Type B pancreatic cell (in vitro differentiated cells): ENCODE results near the gene HNRNPDL. TPM values are rescaled to one million over a fixed set of nuclear protein-coding genes. Genes with fewer than 3 reads are reported as not detected.
A peak's percentile ranks its signal among the peaks of the same experiment; 100 is the strongest.

Experiments used
- DNase-seq: peaks from one replicate; pipeline ENCODE4 v3.0.0; 2021; ENCODE audit warnings: mixed read lengths; ENCODE audit not compliant: unreplicated experiment; ENCODE audit errors: extremely low spot score
- H3K27ac Mint-ChIP-seq: 2 replicates; pipeline ENCODE4 v1.8.0; 2021; ENCODE audit warnings: mild to moderate bottlenecking, mixed read lengths
- H3K27me3 Mint-ChIP-seq: 2 replicates; pipeline ENCODE4 v1.8.0; 2021; ENCODE audit warnings: mixed read lengths
- H3K36me3 Mint-ChIP-seq: 2 replicates; pipeline ENCODE4 v1.8.0; 2021; ENCODE audit warnings: mixed read lengths
- H3K4me1 Mint-ChIP-seq: one replicate; pipeline ENCODE4 v1.8.0; 2021; ENCODE audit warnings: mixed read lengths; ENCODE audit not compliant: unreplicated experiment
- H3K4me3 Mint-ChIP-seq: 2 replicates; pipeline ENCODE4 v1.8.0; 2021; ENCODE audit warnings: mild to moderate bottlenecking, mixed read lengths
- H3K9me3 Mint-ChIP-seq: 2 replicates; pipeline ENCODE4 v1.8.0; 2021; ENCODE audit warnings: mixed read lengths
- total RNA-seq: library from RNA; stranded (reverse); gene quantifications from 2 replicates; pipeline ENCODE4 v1.2.1, GENCODE V29; 2021; ENCODE audit warnings: low replicate concordance
- TF ChIP-seq, protein P1 (sequence below): fragments of 200-600 bp; sonication (generic); conservative IDR thresholded peaks from 2 replicates; pipeline ENCODE4 v1.5.0; 2021; ENCODE audit warnings: antibody characterized with exemption, mild to moderate bottlenecking

The HNRNPDL gene
- total RNA-seq, 1 donor from 2014 or later = 448 TPM

GRCh38 chr4:82469791-82470345 is 39.6 kb upstream of the HNRNPDL start:
- TF ChIP-seq, protein P1, sequence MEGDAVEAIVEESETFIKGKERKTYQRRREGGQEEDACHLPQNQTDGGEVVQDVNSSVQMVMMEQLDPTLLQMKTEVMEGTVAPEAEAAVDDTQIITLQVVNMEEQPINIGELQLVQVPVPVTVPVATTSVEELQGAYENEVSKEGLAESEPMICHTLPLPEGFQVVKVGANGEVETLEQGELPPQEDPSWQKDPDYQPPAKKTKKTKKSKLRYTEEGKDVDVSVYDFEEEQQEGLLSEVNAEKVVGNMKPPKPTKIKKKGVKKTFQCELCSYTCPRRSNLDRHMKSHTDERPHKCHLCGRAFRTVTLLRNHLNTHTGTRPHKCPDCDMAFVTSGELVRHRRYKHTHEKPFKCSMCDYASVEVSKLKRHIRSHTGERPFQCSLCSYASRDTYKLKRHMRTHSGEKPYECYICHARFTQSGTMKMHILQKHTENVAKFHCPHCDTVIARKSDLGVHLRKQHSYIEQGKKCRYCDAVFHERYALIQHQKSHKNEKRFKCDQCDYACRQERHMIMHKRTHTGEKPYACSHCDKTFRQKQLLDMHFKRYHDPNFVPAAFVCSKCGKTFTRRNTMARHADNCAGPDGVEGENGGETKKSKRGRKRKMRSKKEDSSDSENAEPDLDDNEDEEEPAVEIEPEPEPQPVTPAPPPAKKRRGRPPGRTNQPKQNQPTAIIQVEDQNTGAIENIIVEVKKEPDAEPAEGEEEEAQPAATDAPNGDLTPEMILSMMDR = no peak
- Mint-ChIP-seq H3K36me3 (peaks cover 13% of the 10 kb centered on the region), H3K27me3 (no peaks in the 10 kb centered on the region), H3K4me3 (no peak overlapping the region), H3K27ac (no peak overlapping the region), H3K4me1 (no peaks in the 10 kb centered on the region), H3K9me3 (no peaks in the 10 kb centered on the region)
- peak; percentile 34 for DNase-seq

GRCh38 chr4:82467471-82467870 is 37.2 kb upstream of the HNRNPDL start:
- no peaks in the 10 kb centered on the region for H3K4me1 Mint-ChIP-seq
- DNase-seq = peak; percentile 18
- H3K27me3 Mint-ChIP-seq = no peaks in the 10 kb centered on the region
- no peak overlapping the region for H3K4me3 Mint-ChIP-seq
- TF ChIP-seq, protein P1 = no peak
- H3K27ac Mint-ChIP-seq = no peak overlapping the region
- no peaks in the 10 kb centered on the region for H3K9me3 Mint-ChIP-seq
- H3K36me3 Mint-ChIP-seq = peaks cover 25% of the 10 kb centered on the region

GRCh38 chr4:82463221-82463620 is 33.0 kb upstream of the HNRNPDL start:
- TF ChIP-seq, protein P1 = no peak
- H3K27me3 Mint-ChIP-seq = no peaks in the 10 kb centered on the region
- no peaks in the 10 kb centered on the region for H3K4me1 Mint-ChIP-seq
- no peak overlapping the region for H3K27ac Mint-ChIP-seq
- DNase-seq = no peak
- no peaks in the 10 kb centered on the region for H3K9me3 Mint-ChIP-seq
- no peak overlapping the region for H3K4me3 Mint-ChIP-seq
- H3K36me3 Mint-ChIP-seq = peaks cover 21% of the 10 kb centered on the region

DNA sequence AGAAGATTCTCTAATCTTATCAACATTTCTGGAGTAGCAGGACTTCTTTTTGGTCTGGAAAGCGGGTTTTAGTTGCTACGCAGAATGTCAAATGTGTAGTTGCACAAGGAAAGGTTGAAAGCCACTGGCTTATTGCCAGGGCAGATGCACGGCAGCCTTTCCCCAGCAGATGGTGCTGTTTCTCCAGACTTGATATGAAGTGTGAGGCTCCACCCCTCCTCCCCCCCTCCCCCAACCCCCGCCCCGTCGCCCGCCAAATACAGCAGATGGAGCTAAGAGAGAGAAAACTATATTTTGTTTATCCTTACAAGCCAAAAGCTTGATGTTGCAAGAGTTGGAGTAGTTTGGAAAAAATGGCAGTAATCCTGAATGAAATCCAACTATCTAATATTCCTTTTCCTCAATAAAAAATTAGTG is 32.2 kb upstream of the HNRNPDL start:
- H3K27ac Mint-ChIP-seq = no peak overlapping the region

DNA sequence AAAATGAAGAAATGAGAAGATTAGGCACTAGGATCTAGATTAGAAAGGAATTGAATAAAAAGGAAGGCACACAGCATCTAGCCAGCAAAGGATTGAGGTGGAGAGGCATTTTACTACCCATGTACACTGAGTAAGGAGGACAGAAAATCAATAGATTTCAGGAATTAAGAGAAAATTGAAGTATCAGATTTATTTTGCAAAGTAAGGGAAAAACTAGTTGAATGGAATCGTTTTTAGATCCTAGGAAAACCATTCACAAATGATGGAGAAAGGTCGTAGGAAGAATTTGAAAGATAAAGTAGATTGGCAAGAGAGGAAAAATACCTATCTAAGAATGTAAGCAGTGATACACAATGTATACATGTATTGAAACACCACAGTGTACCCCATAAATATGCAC is 31.4 kb upstream of the HNRNPDL start:
- DNase-seq = no peak

More for the DNA sequence above, 32.2 kb upstream of the HNRNPDL start:
- no peaks in the 10 kb centered on the region for H3K27me3 Mint-ChIP-seq
- TF ChIP-seq, protein P1 = peak; percentile 95
- no peaks in the 10 kb centered on the region for H3K9me3 Mint-ChIP-seq
- peaks cover 17% of the 10 kb centered on the region for H3K36me3 Mint-ChIP-seq
- peak; percentile 84 for DNase-seq
- H3K4me3 Mint-ChIP-seq = no peak overlapping the region
- H3K4me1 Mint-ChIP-seq = no peaks in the 10 kb centered on the region

More for the DNA sequence above, 31.4 kb upstream of the HNRNPDL start:
- Mint-ChIP-seq H3K27ac (no peak overlapping the region), H3K36me3 (peaks cover 17% of the 10 kb centered on the region), H3K9me3 (no peaks in the 10 kb centered on the region), H3K4me3 (no peak overlapping the region), H3K27me3 (no peaks in the 10 kb centered on the region), H3K4me1 (no peaks in the 10 kb centered on the region)
- TF ChIP-seq, protein P1 = no peak
